ENCODE measurements around the gene SDHAF4. TPM values are rescaled to one million over a fixed set of nuclear protein-coding genes. Genes with fewer than 3 reads are reported as not detected.
"Not testable (repeated sequence)": the region's sequence is repeated elsewhere in the genome, so short reads cannot be mapped to it uniquely, and the experiment has no call there.

Gene SDHAF4
- total RNA-seq, 1 experiment from 2014 or later, result 29.1 TPM

- Histone ChIP-seq H3K79me2 (ENCODE audit: low read depth) (no peaks in the 10 kb centered on the region), H3K36me3 (ENCODE audit: low read depth) (no peaks in the 10 kb centered on the region), H3K27me3 (ENCODE audit: insufficient read depth, low read depth) (no peaks in the 10 kb centered on the region), H3F3A (ENCODE audit: insufficient read depth, low read depth) (no peaks in the 10 kb centered on the region), H3K9me3 (ENCODE audit: insufficient read depth, low read depth) (no peaks in the 10 kb centered on the region), H3K4me3 (no peak overlapping the region), H2AFZ (no peak overlapping the region), H3K27ac (no peak overlapping the region), H3K4me1 (replicated peaks; ENCODE audit: insufficient read depth) (no peaks in the 10 kb centered on the region), H4K20me1 (ENCODE audit: insufficient read depth) (no peaks in the 10 kb centered on the region), H3K4me2 (no peak overlapping the region), H3K9me2 (ENCODE audit: insufficient read depth) (no peaks in the 10 kb centered on the region)
- intact Hi-C loops (cut with micrococcal nuclease; ENCODE audit: unreplicated experiment), result no loop called here
- ChIA-PET CTCF (no interaction called here), POLR2A (ENCODE audit: unreplicated experiment) (no interaction called here)
- BruUV-seq (replicated peaks), result no TSS peak
- no peak for DNase-seq
- TF ChIP-seq CTCF (conservative IDR thresholded peaks at IDR 0.05) (no peak), EZH2 (IDR thresholded peaks at IDR 0.05; ENCODE audit: low read depth) (no peak)
Observed at GRCh38 chr6:70552974-70553373, 13.8 kb upstream of the SDHAF4 start.

DNA sequence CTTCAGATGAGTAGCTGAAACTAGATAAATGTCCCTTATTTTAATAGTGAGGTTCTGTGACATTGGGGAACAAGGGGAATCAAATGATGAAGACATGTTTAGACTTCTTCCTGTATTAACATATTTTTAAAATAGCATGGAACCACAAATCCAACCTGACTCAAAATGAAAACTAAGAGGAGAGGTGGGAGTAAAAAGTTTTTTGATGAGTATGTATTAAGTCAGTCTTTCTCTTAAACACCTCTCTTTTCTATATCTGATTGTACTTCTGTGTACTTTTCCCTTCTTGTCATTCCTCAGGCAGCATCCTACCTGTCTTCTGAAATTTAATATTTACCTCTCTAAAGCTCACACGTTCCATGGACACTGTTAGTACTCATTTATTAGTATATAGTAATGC lies 8.7 kb upstream of the SDHAF4 start:
- H3K4me1 ChIP-seq (replicated peaks; ENCODE audit: insufficient read depth), result no peaks in the 10 kb centered on the region
- H3F3A ChIP-seq (ENCODE audit: insufficient read depth, low read depth), result no peaks in the 10 kb centered on the region
- H3K79me2 ChIP-seq (ENCODE audit: low read depth), result no peaks in the 10 kb centered on the region
- no peaks in the 10 kb centered on the region for H3K9me2 ChIP-seq (ENCODE audit: insufficient read depth)
- H3K27me3 ChIP-seq (ENCODE audit: insufficient read depth, low read depth), result no peaks in the 10 kb centered on the region
- H3K27ac ChIP-seq, result no peak overlapping the region
- ChIA-PET CTCF (interaction anchor here (0.5 kb wide), 1 partner anchor 113 kb away, joined by 3 read pairs; no protein-coding TSS in a partner anchor), POLR2A (ENCODE audit: unreplicated experiment) (interaction anchor here (0.5 kb wide), 1 partner anchor 8 kb away, joined by 3 read pairs; no protein-coding TSS in a partner anchor)
- TF ChIP-seq CTCF (conservative IDR thresholded peaks at IDR 0.05), result no peak
- TF ChIP-seq EZH2 (IDR thresholded peaks at IDR 0.05; ENCODE audit: low read depth), result no peak
- no peak overlapping the region for H3K4me2 ChIP-seq
- no peaks in the 10 kb centered on the region for H3K36me3 ChIP-seq (ENCODE audit: low read depth)
- no peaks in the 10 kb centered on the region for H3K9me3 ChIP-seq (ENCODE audit: insufficient read depth, low read depth)
- no peak overlapping the region for H2AFZ ChIP-seq
- intact Hi-C loops (cut with micrococcal nuclease; ENCODE audit: unreplicated experiment), result no loop called here
- no peak for DNase-seq
- BruUV-seq (replicated peaks), result no TSS peak
- no peaks in the 10 kb centered on the region for H4K20me1 ChIP-seq (ENCODE audit: insufficient read depth)
- no peak overlapping the region for H3K4me3 ChIP-seq

GRCh38 chr6:70562401-70562800 lies 4.3 kb upstream of the SDHAF4 start:
- H3K36me3 ChIP-seq (ENCODE audit: low read depth); BruUV-seq (replicated peaks); H3K4me2 ChIP-seq; H3K27me3 ChIP-seq (ENCODE audit: insufficient read depth, low read depth); H4K20me1 ChIP-seq (ENCODE audit: insufficient read depth); H3K4me1 ChIP-seq (replicated peaks; ENCODE audit: insufficient read depth); H2AFZ ChIP-seq; CTCF ChIA-PET; H3K27ac ChIP-seq; H3F3A ChIP-seq (ENCODE audit: insufficient read depth, low read depth); H3K9me2 ChIP-seq (ENCODE audit: insufficient read depth); H3K4me3 ChIP-seq; DNase-seq; intact Hi-C loops (cut with micrococcal nuclease; ENCODE audit: unreplicated experiment); POLR2A ChIA-PET (ENCODE audit: unreplicated experiment); H3K79me2 ChIP-seq (ENCODE audit: low read depth); H3K9me3 ChIP-seq (ENCODE audit: insufficient read depth, low read depth): not testable (repeated sequence)

GRCh38 chr6:70563530-70563929 lies 3.2 kb upstream of the SDHAF4 start:
- intact Hi-C loops (cut with micrococcal nuclease; ENCODE audit: unreplicated experiment), result no loop called here
- Histone ChIP-seq H3K4me3 (no peak overlapping the region), H3K27ac (no peak overlapping the region), H3K4me1 (replicated peaks; ENCODE audit: insufficient read depth) (no peaks in the 10 kb centered on the region), H3K4me2 (no peak overlapping the region), H2AFZ (no peak overlapping the region), H3K79me2 (ENCODE audit: low read depth) (peaks cover 13% of the 10 kb centered on the region), H4K20me1 (ENCODE audit: insufficient read depth) (no peaks in the 10 kb centered on the region), H3F3A (ENCODE audit: insufficient read depth, low read depth) (no peaks in the 10 kb centered on the region), H3K27me3 (ENCODE audit: insufficient read depth, low read depth) (no peaks in the 10 kb centered on the region), H3K9me3 (ENCODE audit: insufficient read depth, low read depth) (no peaks in the 10 kb centered on the region), H3K9me2 (ENCODE audit: insufficient read depth) (no peaks in the 10 kb centered on the region), H3K36me3 (ENCODE audit: low read depth) (0 out of 2 replicates have a peak, but pooled peaks cover 3% of the 10 kb centered on the region)
- TF ChIP-seq CTCF (conservative IDR thresholded peaks at IDR 0.05) (no peak), EZH2 (IDR thresholded peaks at IDR 0.05; ENCODE audit: low read depth) (no peak)
- CTCF ChIA-PET, result no interaction called here
- no TSS peak for BruUV-seq (replicated peaks)
- POLR2A ChIA-PET (ENCODE audit: unreplicated experiment), result no interaction called here
- DNase-seq, result no peak

All from PC-9 (cell line).